A673 (cell line): ENCODE results near the gene ITIH5. TPM values are rescaled to one million over a fixed set of nuclear protein-coding genes. Genes with fewer than 3 reads are reported as not detected.

ENCODE experiments used
- BruUV-seq: library from RNA; stranded (reverse); fragments of 400-500 nt; replicated peaks from 2 replicates; lab custom pipeline; 2021; lab: Mats Ljungman, UMichigan
- CTCF ChIA-PET: fragments of 300-600 bp; sonication (Branson Sonifier 250); formaldehyde crosslinking; loops from one replicate; lab custom pipeline; 2022; ENCODE audit warnings: antibody characterized with exemption; lab: Charles Lee
- POLR2A ChIA-PET: fragments of 300-600 bp; sonication (Branson Sonifier 250); formaldehyde crosslinking; loops from one replicate; lab custom pipeline; 2022; ENCODE audit warnings: antibody characterized with exemption; ENCODE audit not compliant: low non-redundant PET; lab: Charles Lee
- DNase-seq: peaks from one replicate; pipeline ENCODE4 v3.0.0-alpha.2; 2015; ENCODE audit warnings: low spot score
- H3K27ac ChIP-seq: fragments of 200-600 bp; sonication (generic); 2 replicates; pipeline ENCODE4 v1.5.1; 2016; ENCODE audit warnings: mixed run types, low read depth, mild to moderate bottlenecking, mixed read lengths, antibody characterized with exemption, low read length; ENCODE audit not compliant: poor library complexity, severe bottlenecking
- H3K27me3 ChIP-seq: fragments of 200-600 bp; sonication (generic); replicated peaks from 2 replicates; pipeline ENCODE4 v1.6.1; 2017; ENCODE audit warnings: mixed run types, low read depth, mild to moderate bottlenecking, mixed read lengths, antibody characterized with exemption, low read length; ENCODE audit not compliant: insufficient read depth, poor library complexity
- H3K36me3 ChIP-seq: fragments of 200-600 bp; sonication (generic); 2 replicates; pipeline ENCODE4 v1.6.1; 2016; ENCODE audit warnings: mixed run types, mild to moderate bottlenecking, mixed read lengths, antibody characterized with exemption, low read length; ENCODE audit not compliant: insufficient read depth, poor library complexity, severe bottlenecking
- H3K4me1 ChIP-seq: fragments of 200-600 bp; sonication (generic); 2 replicates; pipeline ENCODE4 v1.6.1; 2017; ENCODE audit warnings: mixed run types, mild to moderate bottlenecking, mixed read lengths, antibody characterized with exemption, low read length; ENCODE audit not compliant: insufficient read depth, poor library complexity, severe bottlenecking
- H3K4me3 ChIP-seq: fragments of 200-600 bp; sonication (generic); 2 replicates; pipeline ENCODE4 v1.5.1; 2016; ENCODE audit warnings: low read depth, mixed run types, mild to moderate bottlenecking, mixed read lengths, low read length; ENCODE audit not compliant: poor library complexity, severe bottlenecking
- H3K9me3 ChIP-seq: fragments of 200-600 bp; sonication (generic); 2 replicates; pipeline ENCODE4 v1.6.1; 2016; ENCODE audit warnings: mixed run types, low read depth, mild to moderate bottlenecking, mixed read lengths, antibody characterized with exemption, low read length; ENCODE audit not compliant: poor library complexity, severe bottlenecking
- CTCF ChIP-seq: fragments of 300-800, 200-600 bp; sonication (generic); conservative IDR thresholded peaks from 2 replicates; pipeline ENCODE4 v1.5.1; 2017; ENCODE audit warnings: low read depth, mild to moderate bottlenecking, antibody characterized with exemption, low read length, moderate library complexity, mixed read lengths
- EZH2 ChIP-seq: fragments of 200-600 bp; sonication (generic); IDR thresholded peaks from 2 replicates; pipeline ENCODE4 v1.6.1; 2017; ENCODE audit warnings: borderline replicate concordance, low read depth, mild to moderate bottlenecking, mixed read lengths, antibody characterized with exemption, low read length; ENCODE audit not compliant: poor library complexity, severe bottlenecking
- intact Hi-C: fragments of 100-400 bp; cut with micrococcal nuclease; formaldehyde crosslinking; loops from one replicate; pipeline ENCODE4 v1.10.0; 2022; ENCODE audit not compliant: unreplicated experiment
- total RNA-seq: library from RNA; stranded (reverse); gene quantifications from 2 replicates; pipeline ENCODE4 v1.2.3, GENCODE V29; 2021

Gene ITIH5
- total RNA-seq, 1 experiment from 2014 or later, result not detected

- DNase-seq, result no peak
- Histone ChIP-seq H3K36me3 (no peaks in the 10 kb centered on the region), H3K27ac (no peak overlapping the region), H3K4me3 (no peak overlapping the region), H3K9me3 (no peaks in the 10 kb centered on the region), H3K27me3 (peaks cover 18% of the 10 kb centered on the region), H3K4me1 (no peaks in the 10 kb centered on the region)
- ChIA-PET POLR2A (no interaction called here), CTCF (no interaction called here)
- intact Hi-C loops, result no loop called here
- no TSS peak for BruUV-seq
- TF ChIP-seq CTCF (no peak), EZH2 (no peak)
These were observed 43.7 kb upstream of the ITIH5 start for GRCh38 chr10:7710446-7710845.

GRCh38 chr10:7708832-7709231 lies 42.1 kb upstream of the ITIH5 start:
- ChIA-PET CTCF (no interaction called here), POLR2A (no interaction called here)
- intact Hi-C loops, result no loop called here
- DNase-seq, result no peak
- no peaks in the 10 kb centered on the region for H3K36me3 ChIP-seq
- H3K9me3 ChIP-seq, result no peaks in the 10 kb centered on the region
- H3K27ac ChIP-seq, result no peak overlapping the region
- H3K4me1 ChIP-seq, result no peaks in the 10 kb centered on the region
- H3K27me3 ChIP-seq, result peaks cover 21% of the 10 kb centered on the region
- no TSS peak for BruUV-seq
- no peak overlapping the region for H3K4me3 ChIP-seq
- TF ChIP-seq CTCF (no peak), EZH2 (no peak)

- no peak for TF ChIP-seq CTCF
- no peak for TF ChIP-seq EZH2
- Histone ChIP-seq H3K4me1 (no peaks in the 10 kb centered on the region), H3K36me3 (no peaks in the 10 kb centered on the region), H3K27ac (no peak overlapping the region), H3K9me3 (no peaks in the 10 kb centered on the region), H3K27me3 (peaks cover 25% of the 10 kb centered on the region), H3K4me3 (no peak overlapping the region)
- BruUV-seq, result no TSS peak
- ChIA-PET POLR2A (no interaction called here), CTCF (no interaction called here)
- intact Hi-C loops, result no loop called here
- no peak for DNase-seq
These were observed 41.3 kb upstream of the ITIH5 start for GRCh38 chr10:7707858-7708622.
